ENCODE data around the gene SCNN1B.

DNA sequence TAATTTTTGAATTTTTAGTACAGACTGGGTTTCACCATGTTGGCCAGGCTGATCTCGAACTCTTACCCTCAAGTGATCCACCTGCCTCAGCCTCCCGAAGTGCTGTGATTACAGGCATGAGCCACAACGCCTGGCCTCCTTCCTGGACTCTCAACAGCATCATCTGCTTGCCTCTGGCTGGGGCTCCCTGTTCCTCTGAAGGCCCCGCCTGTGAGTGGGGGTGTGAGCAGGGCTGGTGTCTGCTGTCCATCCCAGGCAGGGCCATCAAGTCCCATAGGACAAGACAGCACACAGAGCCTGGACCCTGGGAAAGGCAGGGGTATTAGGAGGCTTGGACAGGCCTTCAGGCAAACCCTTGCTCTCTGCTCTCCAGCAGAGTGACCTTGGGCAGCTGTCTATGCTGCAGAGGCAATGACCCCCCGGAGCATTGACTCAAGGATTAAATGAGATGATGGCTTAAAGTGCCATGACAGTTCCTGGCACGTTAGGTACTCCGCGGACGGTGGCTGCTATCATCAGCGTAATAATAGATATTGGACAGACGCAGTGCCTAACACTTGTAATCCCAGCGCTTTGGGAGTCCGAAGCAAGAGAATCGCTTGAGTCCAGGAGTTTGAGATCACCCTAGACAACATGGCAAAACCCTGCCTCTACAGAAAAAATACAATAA lies 19.2 kb downstream of the SCNN1B start:
- TF ChIP-seq POLR2A (IDR thresholded peaks at IDR 0.05) = no peak
- TF ChIP-seq, protein P1, sequence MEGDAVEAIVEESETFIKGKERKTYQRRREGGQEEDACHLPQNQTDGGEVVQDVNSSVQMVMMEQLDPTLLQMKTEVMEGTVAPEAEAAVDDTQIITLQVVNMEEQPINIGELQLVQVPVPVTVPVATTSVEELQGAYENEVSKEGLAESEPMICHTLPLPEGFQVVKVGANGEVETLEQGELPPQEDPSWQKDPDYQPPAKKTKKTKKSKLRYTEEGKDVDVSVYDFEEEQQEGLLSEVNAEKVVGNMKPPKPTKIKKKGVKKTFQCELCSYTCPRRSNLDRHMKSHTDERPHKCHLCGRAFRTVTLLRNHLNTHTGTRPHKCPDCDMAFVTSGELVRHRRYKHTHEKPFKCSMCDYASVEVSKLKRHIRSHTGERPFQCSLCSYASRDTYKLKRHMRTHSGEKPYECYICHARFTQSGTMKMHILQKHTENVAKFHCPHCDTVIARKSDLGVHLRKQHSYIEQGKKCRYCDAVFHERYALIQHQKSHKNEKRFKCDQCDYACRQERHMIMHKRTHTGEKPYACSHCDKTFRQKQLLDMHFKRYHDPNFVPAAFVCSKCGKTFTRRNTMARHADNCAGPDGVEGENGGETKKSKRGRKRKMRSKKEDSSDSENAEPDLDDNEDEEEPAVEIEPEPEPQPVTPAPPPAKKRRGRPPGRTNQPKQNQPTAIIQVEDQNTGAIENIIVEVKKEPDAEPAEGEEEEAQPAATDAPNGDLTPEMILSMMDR (IDR thresholded peaks at IDR 0.05) = no peak
